GM23338 (cell line): ENCODE data around the gene CAMSAP3. TPM values are rescaled to one million over a fixed set of nuclear protein-coding genes. Genes with fewer than 3 reads are reported as not detected.

ENCODE experiments used
- ATAC-seq: fragments of 200-7000 bp; cut with Tn5 transposase; 3 replicates; pipeline ENCODE4 v1.9.1; 2020
- DNase-seq: peaks from one replicate; pipeline ENCODE4 v3.0.0-alpha.2; 2015; ENCODE audit warnings: low spot score
- H2AFZ ChIP-seq: fragments of 200-600 bp; sonication (generic); 2 replicates; pipeline ENCODE4 v1.8.0; 2016; ENCODE audit warnings: antibody characterized with exemption, mild to moderate bottlenecking, moderate library complexity
- H3F3A ChIP-seq: fragments of 200-600 bp; sonication (generic); replicated peaks from 2 replicates; pipeline ENCODE4 v1.8.0; 2017; ENCODE audit warnings: antibody characterized with exemption, mixed run types, low read depth
- H3K27ac ChIP-seq: fragments of 200-600 bp; sonication (generic); 2 replicates; pipeline ENCODE4 v1.6.1; 2016; ENCODE audit warnings: low read depth
- H3K27me3 ChIP-seq: fragments of 200-600 bp; sonication (generic); 2 replicates; pipeline ENCODE4 v1.8.0; 2016; ENCODE audit warnings: mild to moderate bottlenecking, mixed run types, moderate library complexity; ENCODE audit not compliant: insufficient read depth
- H3K36me3 ChIP-seq: fragments of 200-600 bp; sonication (generic); 2 replicates; pipeline ENCODE4 v1.8.0; 2016; ENCODE audit warnings: mild to moderate bottlenecking; ENCODE audit not compliant: insufficient read depth
- H3K4me1 ChIP-seq: fragments of 200-600 bp; sonication (generic); 2 replicates; pipeline ENCODE4 v1.8.0; 2016; ENCODE audit warnings: mild to moderate bottlenecking, moderate library complexity; ENCODE audit not compliant: insufficient read depth
- H3K4me2 ChIP-seq: fragments of 200-600 bp; sonication (generic); 2 replicates; pipeline ENCODE4 v1.7.1; 2017; ENCODE audit warnings: mixed run types
- H3K4me3 ChIP-seq: fragments of 200-600 bp; sonication (generic); 2 replicates; pipeline ENCODE4 v1.6.1; 2016; ENCODE audit warnings: mixed run types
- H3K79me2 ChIP-seq: fragments of 200-600 bp; sonication (generic); replicated peaks from 2 replicates; pipeline ENCODE4 v1.8.0; 2017; ENCODE audit warnings: mild to moderate bottlenecking; ENCODE audit not compliant: insufficient read depth
- H3K9me2 ChIP-seq: fragments of 200-600 bp; sonication (generic); 2 replicates; pipeline ENCODE4 v1.8.0; 2017; ENCODE audit not compliant: insufficient read depth
- H4K20me1 ChIP-seq: fragments of 200-600 bp; sonication (generic); replicated peaks from 2 replicates; pipeline ENCODE4 v1.8.0; 2017; ENCODE audit warnings: mild to moderate bottlenecking; ENCODE audit not compliant: insufficient read depth
- H3K27ac Mint-ChIP-seq: 2 replicates; pipeline ENCODE4 v1.8.0; 2020; ENCODE audit warnings: inconsistent platforms, mild to moderate bottlenecking, moderate library complexity, mixed read lengths
- H3K27me3 Mint-ChIP-seq: 3 replicates; pipeline ENCODE4 v1.8.0; 2022; ENCODE audit warnings: low read depth, mild to moderate bottlenecking, moderate library complexity, mixed read lengths, inconsistent platforms; ENCODE audit not compliant: insufficient read depth, poor library complexity
- H3K36me3 Mint-ChIP-seq: 3 replicates; pipeline ENCODE4 v1.8.0; 2021; ENCODE audit warnings: low read depth, mild to moderate bottlenecking, inconsistent platforms, moderate library complexity, mixed read lengths
- H3K4me1 Mint-ChIP-seq: 3 replicates; pipeline ENCODE4 v1.8.0; 2020; ENCODE audit warnings: mild to moderate bottlenecking, inconsistent platforms, mixed read lengths
- H3K4me3 Mint-ChIP-seq: 3 replicates; pipeline ENCODE4 v1.8.0; 2021; ENCODE audit warnings: moderate library complexity, mild to moderate bottlenecking, inconsistent platforms, mixed read lengths
- H3K9me3 Mint-ChIP-seq: 3 replicates; pipeline ENCODE4 v1.8.0; 2020; ENCODE audit warnings: moderate library complexity, mild to moderate bottlenecking, inconsistent platforms, mixed read lengths
- CREB1 ChIP-seq: fragments of 250-450 bp; sonication (Bioruptor Pico); IDR thresholded peaks from 2 replicates; pipeline ENCODE4 v1.5.0; 2020; ENCODE audit warnings: low read depth, mild to moderate bottlenecking, moderate library complexity
- EZH2 ChIP-seq: fragments of 200-600 bp; sonication (generic); IDR thresholded peaks from one replicate; pipeline ENCODE4 v1.8.0; 2017; ENCODE audit warnings: antibody characterized with exemption, mild to moderate bottlenecking, low read depth; ENCODE audit not compliant: unreplicated experiment
- EZH2phosphoT487 ChIP-seq: fragments of 200-600 bp; sonication (generic); IDR thresholded peaks from one replicate; pipeline ENCODE4 v1.8.1; 2018; ENCODE audit warnings: antibody characterized with exemption; ENCODE audit not compliant: unreplicated experiment
- NANOG ChIP-seq: IDR thresholded peaks from 2 replicates; pipeline ENCODE4 v1.6.1; 2016; ENCODE audit warnings: antibody characterized with exemption, borderline replicate concordance
- POLR2AphosphoS5 ChIP-seq: IDR thresholded peaks from 2 replicates; pipeline ENCODE4 v1.6.1; 2016; ENCODE audit warnings: antibody characterized with exemption, low read depth
- STAT1 ChIP-seq: IDR thresholded peaks from one replicate; pipeline ENCODE4 v1.6.1; 2016; ENCODE audit warnings: antibody characterized with exemption; ENCODE audit not compliant: unreplicated experiment
- ZNF114 ChIP-seq: fragments of 250-450 bp; sonication (Bioruptor Pico); IDR thresholded peaks from 2 replicates; pipeline ENCODE4 v1.5.0; 2020; ENCODE audit warnings: mild to moderate bottlenecking, moderate library complexity
- polyA plus RNA-seq: library from polyadenylated mRNA; unstranded; fragments of >200 nt; fragmentation: Nextera tagmentation; extraction: Ambion mirVana; gene quantifications from 2 replicates; pipeline ENCODE4 v1.2.1, GENCODE V29; 2016
- total RNA-seq: library from RNA; depleted of rRNA; stranded (reverse); fragments of >200 nt; shearing (Covaris generic); gene quantifications from 2 replicates; pipeline ENCODE4 v1.2.3, GENCODE V29; 2014
- TF ChIP-seq, protein P1 (sequence below): IDR thresholded peaks from 2 replicates; pipeline ENCODE4 v1.6.1; 2016; ENCODE audit warnings: antibody characterized with exemption
- TF ChIP-seq, protein P2 (sequence below), 2 experiments: fragments of 200-600 bp in 1 of 2; sonication (generic) in 1 of 2; conservative IDR thresholded peaks; 2 replicates each; pipeline versions ENCODE4 v1.5.1 to v1.6.1; 2016 to 2017; ENCODE audit warnings: antibody characterized with exemption in 2 of 2, low read depth in 2 of 2, mild to moderate bottlenecking in 2 of 2, moderate library complexity in 1 of 2
- TF ChIP-seq, protein P3 (sequence below): IDR thresholded peaks from one replicate; pipeline ENCODE4 v1.6.1; 2018; ENCODE audit warnings: antibody characterized with exemption; ENCODE audit not compliant: unreplicated experiment

CAMSAP3 gene
- total and polyA plus RNA-seq, 2 experiments from 2014 or later = 6.4 to 32.2 TPM

DNA sequence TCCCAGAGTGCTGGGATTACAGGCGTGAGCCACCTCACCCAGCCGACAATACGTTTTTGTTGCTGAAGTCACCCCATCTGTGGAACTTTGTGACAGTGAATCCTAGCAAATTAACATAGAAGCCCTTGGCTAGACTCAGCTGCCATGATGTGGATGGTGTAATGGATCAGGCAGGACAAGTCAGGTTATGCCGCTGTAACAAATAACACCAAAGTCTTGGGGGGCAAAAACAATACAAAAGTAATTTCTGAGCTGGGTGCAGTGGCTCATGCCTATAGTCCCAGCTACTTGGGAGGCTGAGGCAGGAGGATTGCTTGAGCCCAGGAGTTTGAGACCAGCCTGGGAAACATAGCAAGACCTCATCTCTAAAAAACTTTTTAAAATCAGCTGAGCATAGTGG, 30.8 kb upstream of the CAMSAP3 start (continued):
- TF ChIP-seq, protein P1, sequence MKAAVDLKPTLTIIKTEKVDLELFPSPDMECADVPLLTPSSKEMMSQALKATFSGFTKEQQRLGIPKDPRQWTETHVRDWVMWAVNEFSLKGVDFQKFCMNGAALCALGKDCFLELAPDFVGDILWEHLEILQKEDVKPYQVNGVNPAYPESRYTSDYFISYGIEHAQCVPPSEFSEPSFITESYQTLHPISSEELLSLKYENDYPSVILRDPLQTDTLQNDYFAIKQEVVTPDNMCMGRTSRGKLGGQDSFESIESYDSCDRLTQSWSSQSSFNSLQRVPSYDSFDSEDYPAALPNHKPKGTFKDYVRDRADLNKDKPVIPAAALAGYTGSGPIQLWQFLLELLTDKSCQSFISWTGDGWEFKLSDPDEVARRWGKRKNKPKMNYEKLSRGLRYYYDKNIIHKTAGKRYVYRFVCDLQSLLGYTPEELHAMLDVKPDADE = no peak
- TF ChIP-seq, protein P2, sequence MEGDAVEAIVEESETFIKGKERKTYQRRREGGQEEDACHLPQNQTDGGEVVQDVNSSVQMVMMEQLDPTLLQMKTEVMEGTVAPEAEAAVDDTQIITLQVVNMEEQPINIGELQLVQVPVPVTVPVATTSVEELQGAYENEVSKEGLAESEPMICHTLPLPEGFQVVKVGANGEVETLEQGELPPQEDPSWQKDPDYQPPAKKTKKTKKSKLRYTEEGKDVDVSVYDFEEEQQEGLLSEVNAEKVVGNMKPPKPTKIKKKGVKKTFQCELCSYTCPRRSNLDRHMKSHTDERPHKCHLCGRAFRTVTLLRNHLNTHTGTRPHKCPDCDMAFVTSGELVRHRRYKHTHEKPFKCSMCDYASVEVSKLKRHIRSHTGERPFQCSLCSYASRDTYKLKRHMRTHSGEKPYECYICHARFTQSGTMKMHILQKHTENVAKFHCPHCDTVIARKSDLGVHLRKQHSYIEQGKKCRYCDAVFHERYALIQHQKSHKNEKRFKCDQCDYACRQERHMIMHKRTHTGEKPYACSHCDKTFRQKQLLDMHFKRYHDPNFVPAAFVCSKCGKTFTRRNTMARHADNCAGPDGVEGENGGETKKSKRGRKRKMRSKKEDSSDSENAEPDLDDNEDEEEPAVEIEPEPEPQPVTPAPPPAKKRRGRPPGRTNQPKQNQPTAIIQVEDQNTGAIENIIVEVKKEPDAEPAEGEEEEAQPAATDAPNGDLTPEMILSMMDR (conservative IDR thresholded peaks at IDR 0.05; ENCODE audit: low read depth in 2 of 2) = no peak
- TF ChIP-seq, protein P3, sequence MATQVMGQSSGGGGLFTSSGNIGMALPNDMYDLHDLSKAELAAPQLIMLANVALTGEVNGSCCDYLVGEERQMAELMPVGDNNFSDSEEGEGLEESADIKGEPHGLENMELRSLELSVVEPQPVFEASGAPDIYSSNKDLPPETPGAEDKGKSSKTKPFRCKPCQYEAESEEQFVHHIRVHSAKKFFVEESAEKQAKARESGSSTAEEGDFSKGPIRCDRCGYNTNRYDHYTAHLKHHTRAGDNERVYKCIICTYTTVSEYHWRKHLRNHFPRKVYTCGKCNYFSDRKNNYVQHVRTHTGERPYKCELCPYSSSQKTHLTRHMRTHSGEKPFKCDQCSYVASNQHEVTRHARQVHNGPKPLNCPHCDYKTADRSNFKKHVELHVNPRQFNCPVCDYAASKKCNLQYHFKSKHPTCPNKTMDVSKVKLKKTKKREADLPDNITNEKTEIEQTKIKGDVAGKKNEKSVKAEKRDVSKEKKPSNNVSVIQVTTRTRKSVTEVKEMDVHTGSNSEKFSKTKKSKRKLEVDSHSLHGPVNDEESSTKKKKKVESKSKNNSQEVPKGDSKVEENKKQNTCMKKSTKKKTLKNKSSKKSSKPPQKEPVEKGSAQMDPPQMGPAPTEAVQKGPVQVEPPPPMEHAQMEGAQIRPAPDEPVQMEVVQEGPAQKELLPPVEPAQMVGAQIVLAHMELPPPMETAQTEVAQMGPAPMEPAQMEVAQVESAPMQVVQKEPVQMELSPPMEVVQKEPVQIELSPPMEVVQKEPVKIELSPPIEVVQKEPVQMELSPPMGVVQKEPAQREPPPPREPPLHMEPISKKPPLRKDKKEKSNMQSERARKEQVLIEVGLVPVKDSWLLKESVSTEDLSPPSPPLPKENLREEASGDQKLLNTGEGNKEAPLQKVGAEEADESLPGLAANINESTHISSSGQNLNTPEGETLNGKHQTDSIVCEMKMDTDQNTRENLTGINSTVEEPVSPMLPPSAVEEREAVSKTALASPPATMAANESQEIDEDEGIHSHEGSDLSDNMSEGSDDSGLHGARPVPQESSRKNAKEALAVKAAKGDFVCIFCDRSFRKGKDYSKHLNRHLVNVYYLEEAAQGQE = no peak
- TF ChIP-seq CREB1 (CRISPR knock-in tag) = no peak

DNA sequence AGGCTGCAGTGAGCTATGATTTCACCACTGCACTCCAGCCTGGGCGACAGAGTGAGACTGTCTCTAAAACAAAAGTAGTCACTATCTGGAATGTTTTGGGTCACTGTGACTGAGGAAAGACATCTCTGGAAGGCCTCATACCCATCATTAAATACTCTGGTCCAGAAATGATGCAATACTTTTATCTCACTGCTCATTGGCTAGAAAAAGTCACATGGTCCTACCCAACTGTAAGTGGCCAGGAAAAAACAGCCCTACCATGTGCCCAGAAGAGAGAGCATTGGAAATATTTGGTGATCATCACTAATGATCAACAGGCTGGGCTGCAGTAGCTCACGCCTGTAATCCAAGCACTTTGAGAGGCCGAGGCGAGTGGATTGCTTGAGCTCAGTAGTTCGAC, 30.3 kb upstream of the CAMSAP3 start:
- Histone ChIP-seq H3K4me1 (no peaks in the 10 kb centered on the region), H3K36me3 (no peaks in the 10 kb centered on the region), H3K79me2 (no peaks in the 10 kb centered on the region), H3K27me3 (no peaks in the 10 kb centered on the region), H3K4me3 (no peak overlapping the region), H3F3A (no peaks in the 10 kb centered on the region), H3K9me2 (no peaks in the 10 kb centered on the region), H4K20me1 (no peaks in the 10 kb centered on the region; the same call in 1 of the 2 replicates), H2AFZ (no peak overlapping the region), H3K27ac (no peak overlapping the region), H3K4me2 (no peak overlapping the region)
- ATAC-seq (no peak), DNase-seq (no peak)
- no peaks in the 10 kb centered on the region for H3K4me1 Mint-ChIP-seq
- no peaks in the 10 kb centered on the region; the same call in 2 of the 3 replicates for H3K9me3 Mint-ChIP-seq
- H3K4me3 Mint-ChIP-seq = no peak overlapping the region
- peaks cover 2% of the 10 kb centered on the region; the same call in 2 of the 3 replicates for H3K36me3 Mint-ChIP-seq
- H3K27ac Mint-ChIP-seq = no peak overlapping the region
- peaks cover 3% of the 10 kb centered on the region for H3K27me3 Mint-ChIP-seq
- TF ChIP-seq POLR2AphosphoS5 (no peak), ZNF114 (CRISPR knock-in tag) (no peak), STAT1 (no peak), CREB1 (CRISPR knock-in tag) (no peak), NANOG (no peak), EZH2 (no peak), EZH2phosphoT487 (no peak)
- TF ChIP-seq, protein P3 = no peak
- TF ChIP-seq, protein P2 (conservative IDR thresholded peaks at IDR 0.05; ENCODE audit: low read depth in 2 of 2) = no peak
